ENCODE measurements around the gene OCEL1.
A peak's percentile ranks its signal among the peaks of the same experiment; 100 is the strongest.

The OCEL1 gene

GRCh38 chr19:17210296-17210695 is 15.7 kb upstream of the OCEL1 start:
- no peak for DNase-seq

- no peak for DNase-seq
Measured at GRCh38 chr19:17211547-17212446, 14.2 kb upstream of the OCEL1 start.

- no peak for DNase-seq
Measured at GRCh38 chr19:17213334-17213733, 12.7 kb upstream of the OCEL1 start.

- DNase-seq = no peak
Measured at GRCh38 chr19:17214508-17215126, 11.4 kb upstream of the OCEL1 start.

GRCh38 chr19:17215127-17215971 is 10.7 kb upstream of the OCEL1 start, which contains the start of gene USE1:
Gene USE1, plus strand, starts transcription at chr19:17215357. Its CDS starts 49 bp downstream, at chr19:17215406.
- peak; percentile 91 for DNase-seq

GRCh38 chr19:17216058-17216670 is 9.9 kb upstream of the OCEL1 start:
- DNase-seq = no peak

GRCh38 chr19:17219286-17219685 is 6.7 kb upstream of the OCEL1 start:
- DNase-seq = no peak

- peak; percentile 50 for DNase-seq
Measured at GRCh38 chr19:17220207-17220758, 5.7 kb upstream of the OCEL1 start.

GRCh38 chr19:17225053-17225452 is 973 bp upstream of the OCEL1 start:
- no peak for DNase-seq

- no peak for DNase-seq
Measured at GRCh38 chr19:17227798-17228367, 1.9 kb downstream of the OCEL1 start.

GRCh38 chr19:17229890-17230289 is 3.9 kb downstream of the OCEL1 start:
- DNase-seq = no peak

- DNase-seq = no peak
Measured at GRCh38 chr19:17232258-17232657, 6.2 kb downstream of the OCEL1 start.

GRCh38 chr19:17234911-17235299 is 8.9 kb downstream of the OCEL1 start:
- peak; percentile 80 for DNase-seq

- DNase-seq = peak; percentile 85
Measured at GRCh38 chr19:17235300-17235970, 9.4 kb downstream of the OCEL1 start.

GRCh38 chr19:17235971-17236777 is 10.1 kb downstream of the OCEL1 start:
- DNase-seq = peak; percentile 58

GRCh38 chr19:17236811-17237543 is 11.0 kb downstream of the OCEL1 start:
- no peak for DNase-seq

GRCh38 chr19:17237747-17238706 is 12.0 kb downstream of the OCEL1 start:
- no peak for DNase-seq

- no peak for DNase-seq
Measured at GRCh38 chr19:17240062-17240752, 14.2 kb downstream of the OCEL1 start.
